Mucosa of descending colon (tissue), 3 donors: ENCODE results near the gene RPS25. TPM values are rescaled to one million over a fixed set of nuclear protein-coding genes. Genes with fewer than 3 reads are reported as not detected.
"Not testable (repeated sequence)": the region's sequence is repeated elsewhere in the genome, so short reads cannot be mapped to it uniquely, and the experiment has no call there.

Experiments
- ATAC-seq: fragments of 200-7000 bp; cut with Tn5 transposase; one replicate; pipeline ENCODE4 v1.9.1; 2020; ENCODE audit warnings: mild to moderate bottlenecking, moderate library complexity
- DNase-seq, 3 donors: peaks; one replicate each; pipeline ENCODE4 v3.0.0-alpha.2; 2020
- H3K36me3 ChIP-seq: fragments of 200-600 bp; one replicate; pipeline ENCODE4 v1.8.0; 2021; ENCODE audit warnings: low read depth, mild to moderate bottlenecking
- H3K4me1 ChIP-seq: fragments of 200-600 bp; one replicate; pipeline ENCODE4 v1.8.0; 2021; ENCODE audit warnings: low read depth, mild to moderate bottlenecking
- H3K4me3 ChIP-seq: fragments of 200-600 bp; one replicate; pipeline ENCODE4 v1.8.0; 2021; ENCODE audit warnings: mild to moderate bottlenecking
- H3K9me3 ChIP-seq: fragments of 200-600 bp; one replicate; pipeline ENCODE4 v1.8.0; 2021; ENCODE audit warnings: mild to moderate bottlenecking
- CTCF ChIP-seq: fragments of 200-600 bp; IDR thresholded peaks from one replicate; pipeline ENCODE4 v1.8.0; 2022; ENCODE audit warnings: antibody characterized with exemption, mild to moderate bottlenecking
- intact Hi-C, 2 donors: fragments of 100-400 bp; cut with DNase I in 1 of 2; cut with micrococcal nuclease in 1 of 2; formaldehyde crosslinking; loops; one replicate each; pipeline versions ENCODE4 v1.11.0 to v1.11.1; 2022; cut with DNase I, micrococcal nuclease
- microRNA-seq: library from miRNA; unstranded; fragments of <30 nt; microRNA quantifications from one replicate; pipeline ENCODE4, GENCODE V29; 2019
- total RNA-seq, 3 donors: library from RNA; stranded (reverse); fragmentation: NEBNext Ultra II Directional in 2 of 3; extraction: Animal tissue kit (Norgen Biotek cat#: 25700) in 2 of 3; gene quantifications; one replicate each; pipeline versions ENCODE4 v1.2.1 to v1.2.4, GENCODE V29; 2021 to 2023
- donor health status: DM: no; HTN: no; CAD: no; lungs with moderate emphysema.
- donor health status: DM: no; HTN: no; CAD: no.
- donor health status: DM: no; HTN: yes; CAD: no.

Gene RPS25
- total RNA-seq, 3 donors from 2014 or later = 721 to 887 (median 781) TPM

GRCh38 chr11:118979434-118979833 lies 38.7 kb downstream of the RPS25 start:
- H3K9me3 ChIP-seq = no peaks in the 10 kb centered on the region
- intact Hi-C loops = no loop called here
- no peak for ATAC-seq
- H3K36me3 ChIP-seq = no peaks in the 10 kb centered on the region
- no peak for DNase-seq
- TF ChIP-seq CTCF = no peak
- no peak overlapping the region for H3K4me3 ChIP-seq
- no peaks in the 10 kb centered on the region for H3K4me1 ChIP-seq

GRCh38 chr11:118975771-118976709 lies 42.1 kb downstream of the RPS25 start:
- DNase-seq = no peak
- Histone ChIP-seq H3K36me3 (no peaks in the 10 kb centered on the region), H3K4me3 (no peak overlapping the region), H3K4me1 (no peaks in the 10 kb centered on the region), H3K9me3 (no peaks in the 10 kb centered on the region)
- ATAC-seq = no peak
- no peak for TF ChIP-seq CTCF
- intact Hi-C loops = no loop called here

DNA sequence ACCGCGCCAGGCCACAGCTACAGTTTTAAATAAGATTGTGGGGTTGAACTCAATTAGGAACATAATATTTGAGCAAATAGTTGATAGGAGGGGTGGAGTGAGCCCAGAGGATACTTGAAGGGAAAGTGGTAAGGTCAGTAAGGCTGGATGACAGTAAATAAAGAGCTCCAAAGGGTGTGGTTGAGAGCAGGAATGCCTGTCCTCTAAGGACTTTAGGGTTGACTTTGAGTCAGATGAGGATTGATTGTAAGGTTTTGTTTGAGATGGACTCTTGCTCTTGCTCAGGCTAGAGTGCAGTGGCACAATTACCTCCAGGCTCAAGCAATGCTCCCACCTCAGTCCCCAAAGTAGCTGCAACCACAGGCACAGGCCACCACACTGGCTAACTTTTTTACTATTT lies 44.2 kb downstream of the RPS25 start:
- Histone ChIP-seq H3K4me1 (no peaks in the 10 kb centered on the region), H3K9me3 (no peaks in the 10 kb centered on the region), H3K4me3 (no peak overlapping the region), H3K36me3 (no peaks in the 10 kb centered on the region)
- intact Hi-C loops = no loop called here
- no peak for TF ChIP-seq CTCF
- ATAC-seq (no peak), DNase-seq (no peak)

GRCh38 chr11:118971646-118972045 lies 46.5 kb downstream of the RPS25 start, which contains the start of gene FOXR1:
Gene FOXR1, plus strand, starts transcription at chr11:118971761. Its CDS starts 171 bp downstream, at chr11:118971932.
- Histone ChIP-seq H3K4me1 (no peaks in the 10 kb centered on the region), H3K9me3 (no peaks in the 10 kb centered on the region), H3K36me3 (no peaks in the 10 kb centered on the region), H3K4me3 (no peak within 1 kb of the TSS)
- no peak for TF ChIP-seq CTCF
- DNase-seq (no peak), ATAC-seq (no peak)
- intact Hi-C loops = no loop called here

DNA sequence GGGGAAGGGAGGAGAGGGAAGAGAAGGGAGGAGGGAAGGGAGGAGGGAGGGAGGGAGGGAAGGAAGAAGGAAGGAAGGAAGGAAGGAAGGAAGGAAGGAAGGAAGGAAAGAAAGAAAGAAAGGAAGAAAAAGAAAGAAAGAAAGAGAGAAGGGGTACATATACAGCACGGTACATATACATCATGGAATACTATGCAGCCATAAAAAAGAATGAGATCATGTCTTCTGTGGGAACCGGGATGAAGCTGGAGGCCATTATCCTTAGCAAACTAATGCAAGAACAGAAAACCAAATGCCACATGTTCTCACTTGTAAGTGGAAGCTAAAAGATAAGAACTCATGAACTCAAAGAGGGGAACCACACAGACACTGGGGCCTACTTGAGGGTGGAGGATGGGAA lies 48.6 kb downstream of the RPS25 start:
- intact Hi-C loops, DNase-seq, H3K4me1 ChIP-seq, H3K4me3 ChIP-seq, H3K36me3 ChIP-seq, H3K9me3 ChIP-seq, ATAC-seq: not testable (repeated sequence)

Small RNA genes within 50 kb of the gene (microRNA-seq; reads per million reads assigned to microRNA genes)
- gene MIR3656 = not detected

Other genes with a start within 250 kb of the RPS25 start
- gene DDX6, start 227.2 kb downstream of the RPS25 start, total RNA-seq = 100 to 1,000 TPM in 1 of 3 donors, 10 to 100 TPM in 2; 86.9 to 158 (median 97.6) TPM
- gene CXCR5, start 134.5 kb downstream of the RPS25 start, total RNA-seq = under 1 TPM in 2 of 3 donors, not detected in 1; 0.12 to 0.23 TPM
- 10 to 100 TPM; 28.6 to 70.1 (median 41.7) TPM for gene BCL9L, start 92.4 kb downstream of the RPS25 start, total RNA-seq
- not detected for gene UPK2, start 62.0 kb downstream of the RPS25 start, total RNA-seq
- gene FOXR1, start 46.6 kb downstream of the RPS25 start, total RNA-seq = not detected
- 10 to 100 TPM; 24.6 to 33.4 (median 30.9) TPM for gene CENATAC, start 20.2 kb downstream of the RPS25 start, total RNA-seq
- 10 to 100 TPM; 52.7 to 58.4 (median 57.4) TPM for gene TRAPPC4, start 423 bp upstream of the RPS25 start, total RNA-seq
- 10 to 100 TPM; 23.3 to 70.8 (median 57.0) TPM for gene SLC37A4, start 12.5 kb upstream of the RPS25 start, total RNA-seq
- gene HYOU1, start 38.9 kb upstream of the RPS25 start, total RNA-seq = 100 to 1,000 TPM in 2 of 3 donors, 10 to 100 TPM in 1; 82.0 to 119 (median 101) TPM
- 10 to 100 TPM; 26.1 to 34.8 (median 29.1) TPM for gene VPS11, start 49.5 kb upstream of the RPS25 start, total RNA-seq
- 10 to 100 TPM; 17.2 to 27.8 (median 19.5) TPM for gene HMBS, start 66.5 kb upstream of the RPS25 start, total RNA-seq
- 10 to 100 TPM; 36.9 to 48.2 (median 39.5) TPM for gene DPAGT1, start 83.5 kb upstream of the RPS25 start, total RNA-seq
- gene C2CD2L, start 89.0 kb upstream of the RPS25 start, total RNA-seq = 10 to 100 TPM; 25.8 to 47.1 (median 36.1) TPM
- 10 to 100 TPM; 37.2 to 58.1 (median 42.2) TPM for gene HINFP, start 103.2 kb upstream of the RPS25 start, total RNA-seq
- gene ABCG4, start 130.7 kb upstream of the RPS25 start, total RNA-seq = under 1 TPM in 2 of 3 donors, not detected in 1; 0.07 to 0.85 TPM
- 10 to 100 TPM; 14.1 to 19.3 (median 16.3) TPM for gene NLRX1, start 150.4 kb upstream of the RPS25 start, total RNA-seq
- gene NHERF4, start 167.1 kb upstream of the RPS25 start, total RNA-seq = 100 to 1,000 TPM in 1 of 3 donors, 10 to 100 TPM in 2; 52.9 to 151 (median 75.8) TPM
- 10 to 100 TPM; 11.0 to 24.4 (median 13.1) TPM for gene CBL, start 188.0 kb upstream of the RPS25 start, total RNA-seq